Subcutaneous abdominal adipose tissue (tissue), 5 donors: ENCODE results near the gene PSD4.

Experiments
- H3K27ac ChIP-seq: one replicate; pipeline ENCODE4 v1.7.0; 2013; ENCODE audit warnings: low read depth, mild to moderate bottlenecking, inconsistent platforms, low read length, moderate library complexity
- H3K27me3 ChIP-seq, 5 donors: one replicate each; pipeline ENCODE4 v1.7.0; 2013; ENCODE audit warnings: low read length in 5 of 5, inconsistent platforms in 1 of 5; ENCODE audit not compliant: control insufficient read depth in 5 of 5, insufficient read depth in 4 of 5
- H3K36me3 ChIP-seq, 5 donors: one replicate each; pipeline ENCODE4 v1.7.0; 2013; ENCODE audit warnings: low read length in 5 of 5; ENCODE audit not compliant: control insufficient read depth in 5 of 5, insufficient read depth in 5 of 5
- H3K4me1 ChIP-seq, 5 donors: one replicate each; pipeline ENCODE4 v1.7.0; 2013; ENCODE audit warnings: low read length in 5 of 5, mild to moderate bottlenecking in 3 of 5, moderate library complexity in 1 of 5; ENCODE audit not compliant: control insufficient read depth in 5 of 5, insufficient read depth in 5 of 5
- H3K4me3 ChIP-seq, 5 donors: one replicate each; pipeline ENCODE4 v1.7.0; 2013; ENCODE audit warnings: low read length in 5 of 5, low read depth in 1 of 5
- H3K9ac ChIP-seq, 5 donors: one replicate each; pipeline ENCODE4 v1.7.0; 2013; ENCODE audit warnings: low read length in 5 of 5, mild to moderate bottlenecking in 4 of 5, moderate library complexity in 3 of 5
- H3K9me3 ChIP-seq, 5 donors: one replicate each; pipeline ENCODE4 v1.7.0; 2013; ENCODE audit warnings: low read length in 5 of 5; ENCODE audit not compliant: control insufficient read depth in 5 of 5
- donor health status: healthy.
- donor health status: healthy.
- donor health status: healthy.
- donor health status: healthy.
- donor health status: healthy.

PSD4 gene

GRCh38 chr2:113132414-113133021, 41.3 kb upstream of the PSD4 start:
- no peak overlapping the region for H3K4me3 ChIP-seq
- H3K9ac ChIP-seq = no peak overlapping the region
- H3K9me3 ChIP-seq = no peaks in the 10 kb centered on the region
- peaks cover 0 to 5% (median 0%) of the 10 kb centered on the region in 5 donors for H3K36me3 ChIP-seq
- no peak overlapping the region for H3K27ac ChIP-seq
- H3K4me1 ChIP-seq = peaks cover 0 to 2% (median 0%) of the 10 kb centered on the region in 5 donors
- H3K27me3 ChIP-seq = no peaks in the 10 kb centered on the region

GRCh38 chr2:113133704-113134598, 39.8 kb upstream of the PSD4 start:
- Histone ChIP-seq H3K27ac (no peak overlapping the region), H3K36me3 (peaks cover 0 to 5% (median 0%) of the 10 kb centered on the region in 5 donors), H3K9ac (no peak overlapping the region), H3K27me3 (no peaks in the 10 kb centered on the region), H3K4me3 (no peak overlapping the region), H3K4me1 (no peaks in the 10 kb centered on the region), H3K9me3 (no peaks in the 10 kb centered on the region)

GRCh38 chr2:113134717-113135116, 39.1 kb upstream of the PSD4 start:
- Histone ChIP-seq H3K9me3 (no peaks in the 10 kb centered on the region), H3K36me3 (peaks cover 0 to 5% (median 0%) of the 10 kb centered on the region in 5 donors), H3K4me1 (no peaks in the 10 kb centered on the region), H3K27me3 (no peaks in the 10 kb centered on the region), H3K9ac (no peak overlapping the region), H3K4me3 (no peak overlapping the region), H3K27ac (no peak overlapping the region)

DNA sequence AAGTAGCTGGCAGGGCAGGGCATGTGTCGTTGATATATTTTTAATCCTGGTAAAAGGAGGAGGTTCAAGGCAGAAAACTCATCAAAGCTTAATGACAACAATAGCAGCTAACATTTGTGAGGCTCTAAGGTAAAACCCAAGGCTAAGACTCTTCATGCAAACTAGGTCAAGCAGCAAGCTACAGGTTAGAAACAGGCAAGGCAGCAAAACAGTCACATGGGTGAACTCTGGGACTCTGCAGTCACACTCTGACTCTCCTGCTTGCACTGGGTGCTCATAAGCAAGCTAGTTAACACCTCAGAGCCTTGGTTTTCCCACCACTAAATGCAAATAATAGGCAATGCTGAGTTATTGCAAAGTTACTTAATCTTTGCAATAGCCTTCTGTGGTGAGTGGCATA, 38.5 kb upstream of the PSD4 start:
- Histone ChIP-seq H3K27me3 (no peaks in the 10 kb centered on the region), H3K36me3 (peaks cover 0 to 5% (median 0%) of the 10 kb centered on the region in 5 donors), H3K4me3 (no peak overlapping the region), H3K4me1 (no peaks in the 10 kb centered on the region), H3K9ac (no peak overlapping the region), H3K9me3 (no peaks in the 10 kb centered on the region), H3K27ac (no peak overlapping the region)

- H3K4me1 ChIP-seq = no peaks in the 10 kb centered on the region
- no peaks in the 10 kb centered on the region for H3K27me3 ChIP-seq
- no peak overlapping the region for H3K4me3 ChIP-seq
- H3K27ac ChIP-seq = no peak overlapping the region
- H3K9ac ChIP-seq = no peak overlapping the region
- peaks cover 0 to 5% (median 0%) of the 10 kb centered on the region in 5 donors for H3K36me3 ChIP-seq
- H3K9me3 ChIP-seq = no peaks in the 10 kb centered on the region
Observed at GRCh38 chr2:113136828-113137775, 36.7 kb upstream of the PSD4 start.

GRCh38 chr2:113137827-113138226, 35.9 kb upstream of the PSD4 start:
- H3K9ac ChIP-seq = no peak overlapping the region

DNA sequence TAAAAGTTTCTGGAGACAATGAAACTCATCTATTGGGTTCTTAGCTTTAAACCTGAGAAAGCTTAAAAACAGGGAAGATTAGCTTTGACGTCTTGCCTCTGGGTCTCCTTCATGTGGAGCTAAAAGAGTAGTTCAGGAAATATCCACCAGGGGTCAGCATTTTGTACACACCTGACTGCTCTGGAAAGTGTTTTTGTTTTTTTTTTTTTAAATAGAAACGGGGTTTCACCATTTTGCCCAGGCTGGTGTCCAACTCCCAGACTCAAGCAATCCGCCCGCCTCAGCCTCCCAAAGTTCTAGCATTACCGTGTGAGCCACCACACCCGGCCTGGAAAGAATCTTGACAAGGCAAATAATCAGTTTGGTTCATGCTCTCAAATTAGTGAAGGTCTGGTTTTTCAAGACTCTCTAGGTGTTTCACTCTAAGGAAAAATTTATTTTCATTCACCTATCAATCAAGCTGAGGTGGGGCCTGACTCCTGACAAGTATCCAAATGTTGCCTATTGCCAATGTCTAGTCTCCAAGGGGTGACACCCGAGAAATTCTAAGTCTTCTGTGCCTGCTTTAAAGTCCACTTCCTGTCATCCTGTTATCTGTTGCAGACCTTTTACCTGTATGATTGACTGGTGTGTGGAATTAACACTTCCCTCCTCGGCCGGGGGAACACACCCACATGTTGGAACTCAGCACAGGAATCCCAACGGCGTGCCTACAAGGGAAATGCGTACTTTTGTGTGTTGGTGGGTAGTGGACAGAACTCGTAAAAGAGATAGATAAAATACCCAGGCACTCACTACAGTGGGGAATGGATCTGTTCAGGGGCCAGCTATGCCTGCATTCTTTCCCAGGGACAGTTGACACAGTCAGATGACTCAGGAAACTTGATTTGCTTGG, 35.1 kb upstream of the PSD4 start:
- Histone ChIP-seq H3K4me3 (no peak overlapping the region), H3K27ac (no peak overlapping the region), H3K9ac (no peak overlapping the region)

More at GRCh38 chr2:113137827-113138226, 35.9 kb upstream of the PSD4 start:
- H3K27ac ChIP-seq = no peak overlapping the region
- no peaks in the 10 kb centered on the region for H3K4me1 ChIP-seq
- no peaks in the 10 kb centered on the region for H3K9me3 ChIP-seq
- H3K27me3 ChIP-seq = no peaks in the 10 kb centered on the region
- no peak overlapping the region for H3K4me3 ChIP-seq
- peaks cover 0 to 3% (median 0%) of the 10 kb centered on the region in 5 donors for H3K36me3 ChIP-seq

DNA sequence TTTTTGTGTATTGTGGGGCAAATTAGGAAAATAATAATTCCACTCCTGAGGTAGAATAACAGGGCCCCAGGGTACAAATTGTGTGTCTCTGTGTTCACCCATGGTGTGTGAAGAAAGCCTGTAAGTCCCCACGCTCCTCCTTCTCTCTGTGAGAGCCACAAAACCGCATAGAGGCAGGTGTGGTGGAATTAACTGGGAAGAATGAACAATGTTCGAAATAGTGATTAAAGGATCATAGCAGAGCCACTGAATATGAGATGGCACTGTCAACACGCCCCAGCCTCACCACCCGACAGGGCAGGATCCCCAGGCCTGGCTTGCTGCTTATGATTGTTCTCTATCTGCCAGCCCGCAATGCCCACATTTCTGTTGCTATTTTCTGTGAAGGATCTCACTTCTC, 32.3 kb upstream of the PSD4 start:
- no peaks in the 10 kb centered on the region for H3K36me3 ChIP-seq
- H3K9me3 ChIP-seq = peaks cover 0 to 2% (median 0%) of the 10 kb centered on the region in 5 donors
- H3K27ac ChIP-seq = no peak overlapping the region
- no peaks in the 10 kb centered on the region for H3K4me1 ChIP-seq
- no peak overlapping the region for H3K4me3 ChIP-seq
- no peaks in the 10 kb centered on the region for H3K27me3 ChIP-seq
- no peak overlapping the region for H3K9ac ChIP-seq

More for the DNA sequence above, 35.1 kb upstream of the PSD4 start:
- H3K9me3 ChIP-seq = no peaks in the 10 kb centered on the region
- H3K27me3 ChIP-seq = no peaks in the 10 kb centered on the region
- no peaks in the 10 kb centered on the region for H3K4me1 ChIP-seq
- H3K36me3 ChIP-seq = no peaks in the 10 kb centered on the region

- H3K27ac ChIP-seq = no peak overlapping the region
- H3K4me3 ChIP-seq = no peak overlapping the region
- H3K9me3 ChIP-seq = peaks cover 0 to 2% (median 0%) of the 10 kb centered on the region in 5 donors
- H3K9ac ChIP-seq = no peak overlapping the region
- no peaks in the 10 kb centered on the region for H3K4me1 ChIP-seq
- H3K27me3 ChIP-seq = no peaks in the 10 kb centered on the region
- no peaks in the 10 kb centered on the region for H3K36me3 ChIP-seq
Observed at GRCh38 chr2:113142290-113142689, 31.5 kb upstream of the PSD4 start.
